Activated naive CD4-positive, alpha-beta T cell (primary cell): ENCODE data around the gene ZIC1.

Experiments
- DNase-seq, 4 experiments: peaks; one replicate each; lab custom pipeline; 2025; lab: John Stamatoyannopoulos, UW

Gene ZIC1

DNA sequence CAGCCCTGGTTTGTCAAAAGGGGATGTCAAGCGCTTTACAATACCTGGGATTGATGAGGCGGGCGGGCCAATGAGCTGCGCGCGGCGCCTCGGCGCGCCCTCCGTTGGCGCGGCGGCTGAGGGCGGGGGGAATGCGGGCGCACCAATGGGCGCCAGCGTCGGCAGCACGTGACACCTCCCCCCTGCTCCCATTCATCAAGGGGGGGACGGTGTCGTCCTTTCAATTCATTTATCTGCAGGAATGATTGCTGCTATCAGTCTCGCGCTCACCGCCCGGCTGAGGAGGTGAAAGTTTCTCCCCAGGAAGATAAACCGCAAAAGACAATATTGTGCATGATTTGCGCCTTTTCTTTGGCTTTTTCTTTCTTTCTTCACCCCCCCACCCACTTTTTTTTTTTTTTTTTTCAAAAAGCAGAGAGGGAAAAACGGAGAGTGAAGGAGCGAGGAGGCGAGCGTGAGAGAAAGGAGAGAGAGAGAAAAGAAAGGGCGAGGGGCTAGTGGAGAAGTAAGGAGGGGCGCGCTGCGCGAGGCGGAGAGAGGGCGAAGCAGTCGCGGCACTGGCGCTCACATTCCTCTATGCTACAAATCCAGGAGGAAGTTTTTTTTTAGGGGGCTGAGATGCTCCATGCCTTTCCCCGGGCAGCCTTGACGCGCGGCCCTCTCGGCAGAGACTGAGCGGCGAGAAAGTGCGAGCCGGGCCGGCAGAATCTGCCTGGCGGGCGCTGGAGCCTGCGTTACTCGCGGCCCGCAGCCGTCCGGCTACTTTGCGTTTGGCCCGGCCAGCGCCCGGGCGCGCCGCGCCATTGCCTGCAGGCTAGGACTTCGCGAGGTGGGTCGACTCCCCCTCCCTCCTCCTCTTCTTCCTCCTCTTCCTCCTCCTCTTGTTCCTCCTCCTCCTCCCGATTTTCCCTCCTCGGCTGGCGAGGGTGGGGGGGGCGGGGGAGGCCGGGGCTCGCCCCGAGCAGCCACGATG, at the start of gene ZIC1:
Gene ZIC1, plus strand, starts transcription at position 223 of the 973 bp plus-strand sequence. Its CDS starts 748 bp downstream, at position 971.
- DNase-seq: no peak

- no peak for DNase-seq
Measured at GRCh38 chr3:147360051-147360439, 49.1 kb upstream of the ZIC1 start.

DNA sequence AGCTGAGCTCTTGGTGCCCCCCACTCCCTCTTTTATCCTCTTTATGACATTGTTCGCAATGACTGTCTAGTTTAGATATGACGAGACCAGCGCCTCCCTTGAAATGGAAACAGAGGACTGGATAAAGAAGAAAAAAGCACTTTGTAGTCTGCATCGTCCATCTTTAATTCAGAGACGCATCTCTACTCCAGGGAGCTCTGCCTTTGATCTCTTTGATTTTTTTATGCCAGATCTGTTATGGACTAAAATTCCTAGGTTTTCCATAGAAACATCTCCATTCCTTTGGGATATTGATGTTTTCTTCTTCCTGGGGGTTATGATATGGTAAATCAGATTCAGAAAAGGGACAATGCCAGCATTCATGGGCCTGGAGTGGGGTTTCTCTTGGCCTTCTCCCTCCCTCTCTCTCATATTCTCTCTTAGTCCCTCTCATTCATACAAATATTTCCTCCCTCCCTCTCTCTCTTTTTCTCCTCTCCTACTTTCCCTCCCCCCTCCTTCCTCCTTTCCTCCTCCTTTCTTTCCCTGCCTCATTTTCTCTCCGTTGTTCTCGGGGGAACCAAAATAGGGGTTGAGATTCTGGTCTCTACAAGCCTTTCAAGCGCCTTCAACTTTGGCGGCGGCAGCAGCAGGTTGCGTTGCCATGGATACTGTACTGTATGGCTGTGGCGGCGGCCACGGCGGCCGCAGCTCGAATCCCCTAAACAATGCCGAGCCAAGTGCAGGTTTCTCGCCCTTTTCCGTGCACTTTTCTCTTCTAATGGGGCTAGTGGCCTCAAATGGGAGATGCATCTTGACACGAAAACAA, 48.3 kb upstream of the ZIC1 start:
- no peak for DNase-seq

- no peak for DNase-seq
Measured at GRCh38 chr3:147361454-147362420, 47.4 kb upstream of the ZIC1 start.

DNA sequence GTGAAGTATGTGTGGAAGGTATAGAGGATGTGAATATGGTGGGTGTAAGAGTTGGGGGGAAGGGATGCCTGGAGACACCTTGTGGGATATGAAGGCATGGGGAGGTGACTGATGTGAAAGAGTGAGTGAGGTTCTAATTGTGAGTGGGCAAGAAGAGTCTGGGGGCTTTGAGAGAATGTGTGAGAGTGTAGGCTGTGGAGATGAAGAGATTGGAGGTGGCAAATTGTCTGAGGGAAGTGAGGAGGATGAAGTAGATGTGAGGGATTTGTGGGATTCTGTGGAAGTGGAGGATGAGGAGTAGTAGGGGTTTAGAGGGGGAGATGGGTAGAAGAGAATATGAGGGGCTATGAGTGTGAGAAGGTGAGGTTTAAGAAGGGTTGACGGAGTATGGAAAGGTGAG, 44.4 kb upstream of the ZIC1 start:
- no peak for DNase-seq

DNA sequence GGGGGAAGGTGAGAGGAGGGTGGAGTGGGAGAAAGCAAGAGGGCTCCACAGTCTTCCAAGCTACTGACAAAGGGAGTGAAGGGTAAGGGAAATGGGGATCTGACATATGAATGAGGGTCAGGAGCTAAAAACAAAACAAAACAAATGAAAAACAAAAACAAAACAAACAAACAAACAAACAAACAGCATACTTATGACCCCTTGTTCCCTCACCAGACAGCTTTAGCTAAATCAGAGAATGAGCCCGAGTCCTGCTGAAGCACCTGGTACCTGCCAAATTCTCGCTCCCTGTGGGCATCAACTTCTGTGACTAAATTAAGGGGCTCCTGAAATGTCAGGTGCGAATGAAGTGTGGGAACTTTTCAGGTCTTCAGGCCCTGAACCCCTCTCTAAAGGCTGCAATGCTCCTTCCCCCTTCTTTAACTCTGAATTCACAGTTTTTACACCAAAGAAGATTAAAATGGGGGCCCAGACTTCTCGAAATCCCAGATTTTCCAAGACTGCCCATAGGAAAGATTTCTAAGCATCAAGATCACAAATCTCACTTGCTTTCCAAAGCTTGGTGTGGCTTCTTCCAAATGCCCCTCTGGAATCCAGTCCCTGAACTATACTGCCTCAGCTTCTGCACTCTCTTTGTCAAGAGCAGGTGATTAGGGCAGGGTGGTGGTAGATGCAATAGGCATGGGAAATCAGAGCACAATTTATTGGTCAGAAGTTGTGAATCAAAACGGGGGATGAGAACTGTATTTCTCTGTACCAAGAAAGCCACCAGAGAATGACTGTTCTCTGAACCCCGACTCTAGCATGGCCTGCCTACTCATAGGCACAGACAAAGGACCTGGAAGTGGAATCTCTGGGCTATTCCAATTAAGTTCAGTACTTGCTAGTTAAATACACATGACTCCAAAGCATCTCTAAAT, 43.7 kb upstream of the ZIC1 start:
- DNase-seq: no peak

DNA sequence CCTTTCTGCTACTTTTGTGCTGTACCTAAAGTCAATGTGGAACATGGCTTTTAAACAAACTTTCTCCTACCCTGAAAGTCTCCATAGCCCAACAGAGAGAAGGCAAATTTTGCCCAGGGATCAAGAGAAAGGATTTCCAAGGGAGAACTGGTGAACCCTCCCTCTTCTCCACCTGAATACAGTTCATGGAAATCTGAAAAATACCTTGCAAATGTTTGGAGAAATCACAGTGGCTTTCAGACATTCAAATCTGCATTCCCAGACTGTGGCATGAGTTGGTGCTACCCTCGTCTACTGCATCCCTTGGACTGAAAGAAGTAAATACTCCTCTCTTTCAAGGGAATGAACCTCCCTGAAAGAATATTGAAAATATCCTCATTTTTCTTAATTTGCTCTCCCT, 41.5 kb upstream of the ZIC1 start:
- no peak for DNase-seq

DNA sequence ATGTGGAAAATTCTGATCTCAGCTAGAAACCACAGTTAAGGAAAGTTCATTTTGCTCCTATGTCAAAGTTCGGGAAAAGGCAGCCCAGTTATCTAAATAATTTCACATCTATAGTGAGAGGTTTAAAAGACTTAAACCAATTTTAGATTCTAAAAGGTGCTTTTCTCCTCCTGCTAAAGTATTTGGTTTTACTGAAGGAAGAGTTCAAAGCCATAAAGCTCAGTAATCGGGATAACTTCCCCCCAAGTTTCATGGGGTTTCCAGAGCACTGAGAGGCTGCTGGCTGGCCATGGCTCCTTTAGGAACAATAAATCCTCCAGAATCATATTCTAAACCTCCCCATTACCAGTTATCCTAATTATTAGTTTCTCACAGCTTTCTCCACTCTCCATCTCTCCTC, 41.0 kb upstream of the ZIC1 start:
- no peak for DNase-seq

DNA sequence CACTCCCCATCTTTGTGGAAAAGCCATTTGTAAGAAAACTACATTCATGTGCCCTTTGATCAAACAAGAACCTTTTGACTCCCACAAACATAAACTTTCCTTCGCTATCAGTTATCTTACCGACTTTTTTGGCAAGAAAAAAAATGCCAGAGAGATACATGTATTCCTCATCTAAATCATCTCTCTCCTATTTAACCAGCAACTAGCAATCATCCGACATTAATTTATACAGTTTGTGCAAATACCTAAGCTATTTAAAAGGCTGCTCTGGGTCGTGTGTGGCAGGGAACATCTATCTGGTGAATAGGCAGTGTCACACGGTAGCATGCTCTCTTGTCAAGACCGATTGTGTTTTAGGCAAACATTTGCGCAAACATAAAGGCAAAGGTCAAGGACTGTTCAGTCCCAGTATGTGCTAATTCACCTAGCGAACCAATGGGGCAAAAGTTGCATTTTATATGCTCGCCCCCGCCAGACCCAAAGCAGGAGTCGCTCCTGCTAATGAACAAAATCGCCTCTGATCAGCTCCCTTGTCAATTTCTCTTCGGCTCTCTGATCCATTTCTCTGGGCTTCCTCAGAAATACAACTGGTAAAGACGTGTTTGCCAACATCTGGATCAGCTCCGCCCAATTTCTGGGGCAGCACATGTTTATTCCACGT, 40.5 kb upstream of the ZIC1 start:
- DNase-seq: no peak

GRCh38 chr3:147369231-147369630, 39.9 kb upstream of the ZIC1 start:
- DNase-seq: no peak

DNA sequence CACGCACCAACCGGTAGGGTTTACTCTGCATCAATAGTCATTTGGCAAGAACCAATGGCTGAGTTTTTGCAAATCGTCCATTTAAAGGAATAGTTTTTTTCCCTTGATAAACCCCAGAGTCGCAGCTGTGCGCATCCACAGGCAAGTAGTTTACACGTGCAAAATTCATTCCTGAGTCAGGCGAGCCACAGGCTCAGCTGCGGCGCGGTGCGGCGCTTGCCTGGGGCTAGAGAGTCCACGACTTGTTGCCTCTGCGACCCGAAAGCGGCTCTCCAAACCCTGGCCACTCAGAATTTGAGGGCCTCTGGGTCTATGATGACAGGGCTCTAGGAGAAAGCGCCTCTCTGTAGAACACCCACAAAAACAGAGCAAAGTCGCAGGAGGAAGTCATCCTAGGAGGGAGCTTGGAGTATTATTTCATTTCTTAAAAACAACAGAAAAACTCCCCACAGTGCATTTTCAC, 39.5 kb upstream of the ZIC1 start:
- DNase-seq: no peak

DNA sequence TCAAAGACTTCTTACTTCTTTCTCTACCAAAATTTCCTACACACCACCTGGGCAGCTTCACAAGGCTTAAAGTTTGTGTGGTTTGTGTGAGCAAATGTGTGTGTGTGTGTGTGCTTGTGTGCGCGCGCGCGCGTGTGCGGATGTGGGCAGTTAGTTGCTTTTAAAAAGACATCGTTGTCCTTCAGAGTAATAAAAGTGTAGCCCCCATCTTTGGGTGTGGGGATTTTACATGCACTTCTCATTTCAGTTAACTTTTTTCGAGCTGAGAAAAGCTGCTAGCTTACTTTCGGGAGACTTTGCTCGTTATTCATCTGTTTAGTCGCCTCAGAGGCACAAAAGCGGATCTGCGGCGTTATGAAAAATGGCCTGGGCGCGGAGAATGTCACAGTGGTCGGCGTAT, 38.8 kb upstream of the ZIC1 start:
- DNase-seq: no peak

DNA sequence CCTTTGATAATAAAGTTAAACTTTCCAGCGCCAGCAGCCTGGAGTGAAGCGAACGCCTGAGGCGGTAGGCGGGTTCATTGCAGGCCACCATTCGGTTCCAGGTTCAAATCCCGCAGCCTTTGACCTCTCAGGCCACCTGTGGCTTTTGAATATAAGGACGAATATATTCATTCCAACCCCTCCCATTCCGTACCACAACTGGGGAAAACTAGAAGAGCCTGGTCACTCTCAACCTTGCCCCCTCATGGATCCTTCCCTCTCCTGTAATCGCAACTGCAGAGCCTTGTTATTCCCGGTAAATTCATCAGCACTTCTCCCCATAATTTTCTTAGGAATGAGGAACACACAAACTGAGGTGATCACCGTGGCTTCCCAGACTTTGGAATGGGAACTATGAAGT, 38.0 kb upstream of the ZIC1 start:
- no peak for DNase-seq

DNA sequence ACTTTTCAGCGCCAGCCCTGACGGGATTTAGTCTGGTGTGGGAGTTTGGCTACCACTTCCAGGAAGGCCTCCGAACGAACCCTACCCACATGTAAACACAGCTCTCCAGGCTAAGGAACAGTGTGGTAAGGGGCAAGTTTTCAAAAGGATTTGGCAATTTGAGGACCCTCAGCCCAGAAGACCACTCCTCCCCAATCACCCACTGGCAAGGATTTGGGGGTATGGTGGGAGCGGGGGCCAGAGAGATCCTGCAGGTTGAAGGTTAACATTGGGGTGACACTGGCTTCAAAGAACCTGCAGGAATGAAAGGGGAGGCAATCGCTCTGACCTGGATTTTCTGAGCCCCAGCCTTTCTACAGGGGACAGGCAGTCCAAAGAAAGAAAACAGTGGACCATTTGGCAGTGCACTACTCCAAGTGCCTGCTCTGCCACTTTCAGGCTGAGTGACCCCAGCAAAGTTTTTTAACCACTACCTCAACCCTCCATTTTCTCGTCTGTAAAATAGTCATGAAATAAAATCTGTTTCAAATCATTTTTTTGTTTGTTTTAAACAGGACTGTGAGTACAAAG, 37.3 kb upstream of the ZIC1 start:
- no peak for DNase-seq

DNA sequence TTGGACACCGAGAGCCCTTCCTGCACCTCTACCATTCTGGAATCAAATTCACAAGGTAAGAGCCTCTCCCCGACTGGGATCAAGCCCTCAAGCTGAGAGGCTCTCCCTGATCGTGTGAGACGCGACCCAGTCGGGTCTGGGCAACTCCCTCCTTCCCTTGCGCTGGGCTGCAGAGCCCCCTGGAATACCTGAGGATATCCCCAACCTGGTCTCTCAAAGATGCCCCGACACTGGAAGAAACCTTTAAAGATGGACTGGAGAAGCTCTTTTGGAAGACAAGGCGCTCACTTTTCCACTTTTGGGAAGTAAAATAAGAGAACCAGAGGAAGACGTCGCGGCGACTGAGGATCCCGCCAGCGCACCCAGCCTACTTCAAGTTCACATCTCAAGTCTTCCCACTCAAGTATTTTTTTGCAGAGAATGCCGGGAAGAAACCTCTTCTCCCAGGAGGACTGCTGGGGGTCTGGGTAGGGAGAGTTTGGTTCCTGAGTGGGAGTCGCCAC, 36.6 kb upstream of the ZIC1 start:
- no peak for DNase-seq

DNA sequence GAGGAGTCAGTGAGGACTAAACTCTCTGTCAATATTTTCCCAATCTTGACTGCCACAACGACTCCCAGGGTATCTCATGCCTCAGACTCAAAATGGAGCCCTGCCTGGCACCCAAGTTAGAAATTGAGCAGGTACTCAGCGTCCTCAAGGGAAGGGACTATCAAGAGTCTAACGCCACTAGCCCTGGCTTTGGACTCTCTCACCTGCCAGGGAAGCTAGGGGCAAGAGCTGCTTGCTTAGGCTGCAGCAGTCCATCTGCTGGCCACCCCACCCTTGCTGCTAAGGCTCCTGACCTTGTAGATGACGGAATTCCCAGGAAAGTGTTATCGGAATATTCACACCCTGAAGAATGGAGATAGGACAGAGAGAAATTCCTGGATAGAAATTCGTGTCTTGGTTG, 35.9 kb upstream of the ZIC1 start:
- DNase-seq: no peak

GRCh38 chr3:147377412-147378367, 31.5 kb upstream of the ZIC1 start:
- no peak for DNase-seq

GRCh38 chr3:147379651-147380050, 29.5 kb upstream of the ZIC1 start:
- no peak for DNase-seq
